Left lobe of liver (tissue), 2 donors: ENCODE results near the gene HERC3. TPM values are rescaled to one million over a fixed set of nuclear protein-coding genes. Genes with fewer than 3 reads are reported as not detected.
A peak's percentile ranks its signal among the peaks of the same experiment; 100 is the strongest.

ENCODE experiments used
- ATAC-seq: fragments of 200-7000 bp; cut with Tn5 transposase; one replicate; pipeline ENCODE4 v1.9.1; 2020; ENCODE audit warnings: mild to moderate bottlenecking, moderate library complexity
- DNase-seq: peaks from one replicate; pipeline ENCODE4 v3.0.0-alpha.2; 2020; ENCODE audit warnings: low spot score
- total RNA-seq: library from RNA; stranded (reverse); gene quantifications from one replicate; pipeline ENCODE4 v1.2.1, GENCODE V29; 2021
- donor health status: DM: no; HTN: no; CAD: no; lungs with moderate emphysema.
- donor health status: DM: no; HTN: yes; CAD: no.

HERC3 gene
- total RNA-seq, 1 donor from 2014 or later: 12.3 TPM

DNA sequence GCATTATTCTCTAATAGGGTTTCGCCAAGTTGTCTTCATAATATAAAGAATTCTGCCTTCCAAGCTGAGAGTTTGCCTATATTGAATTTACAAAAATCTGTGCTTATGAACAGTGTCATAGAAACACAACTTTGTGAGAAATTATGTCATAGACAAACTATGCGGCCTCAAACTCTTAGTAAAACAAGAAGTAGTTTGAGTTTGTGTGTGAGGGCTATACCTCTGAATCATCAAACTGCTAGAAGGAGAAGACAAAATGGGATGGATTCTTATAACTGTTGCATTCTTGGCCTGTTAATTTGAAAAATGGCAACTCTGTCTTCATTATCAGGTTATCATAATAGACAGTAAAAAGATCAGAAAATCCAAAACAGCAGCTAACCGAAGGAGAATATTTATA lies 151.4 kb downstream of the HERC3 start:
- DNase-seq: no peak
- no peak for ATAC-seq

DNA sequence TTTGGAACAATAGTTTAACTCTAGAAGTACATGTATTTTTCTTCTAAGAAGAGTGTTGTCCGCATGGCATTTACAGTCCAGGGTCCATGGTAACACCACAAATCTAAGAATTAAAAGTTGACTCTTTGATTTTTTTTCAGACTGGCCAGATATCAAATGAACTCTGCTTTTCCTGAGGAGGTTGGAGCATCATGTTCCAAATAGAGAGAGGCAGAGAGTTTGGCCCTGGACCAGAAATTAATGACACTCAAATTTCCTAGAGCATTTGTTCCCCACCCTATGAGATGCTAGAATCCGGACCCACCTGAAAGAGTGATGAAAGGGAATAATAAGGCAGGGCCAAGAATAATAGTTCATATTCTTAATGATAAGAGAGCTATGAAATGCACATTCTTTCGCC lies 152.3 kb downstream of the HERC3 start:
- ATAC-seq (peak; percentile 63), DNase-seq (no peak)

DNA sequence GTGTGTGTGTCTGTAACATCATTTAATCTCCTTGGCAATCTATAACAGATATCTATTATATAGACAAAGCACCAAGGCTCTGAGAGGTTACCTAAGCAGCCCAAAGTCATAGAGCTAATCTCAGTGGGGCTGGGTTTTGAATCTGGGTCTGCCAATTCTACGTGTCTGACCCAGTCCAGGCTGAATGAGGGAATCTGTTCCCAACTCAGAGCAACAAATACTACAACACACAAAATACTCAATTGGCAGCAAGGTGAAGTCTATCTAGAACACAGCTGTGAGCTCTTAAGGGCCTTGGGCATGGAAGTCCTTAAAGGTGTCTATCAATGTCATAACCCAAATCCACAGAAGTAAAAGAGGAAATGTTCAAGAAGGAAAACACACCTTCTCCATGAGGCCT lies 152.9 kb downstream of the HERC3 start:
- peak; percentile 32 for ATAC-seq
- no peak for DNase-seq

DNA sequence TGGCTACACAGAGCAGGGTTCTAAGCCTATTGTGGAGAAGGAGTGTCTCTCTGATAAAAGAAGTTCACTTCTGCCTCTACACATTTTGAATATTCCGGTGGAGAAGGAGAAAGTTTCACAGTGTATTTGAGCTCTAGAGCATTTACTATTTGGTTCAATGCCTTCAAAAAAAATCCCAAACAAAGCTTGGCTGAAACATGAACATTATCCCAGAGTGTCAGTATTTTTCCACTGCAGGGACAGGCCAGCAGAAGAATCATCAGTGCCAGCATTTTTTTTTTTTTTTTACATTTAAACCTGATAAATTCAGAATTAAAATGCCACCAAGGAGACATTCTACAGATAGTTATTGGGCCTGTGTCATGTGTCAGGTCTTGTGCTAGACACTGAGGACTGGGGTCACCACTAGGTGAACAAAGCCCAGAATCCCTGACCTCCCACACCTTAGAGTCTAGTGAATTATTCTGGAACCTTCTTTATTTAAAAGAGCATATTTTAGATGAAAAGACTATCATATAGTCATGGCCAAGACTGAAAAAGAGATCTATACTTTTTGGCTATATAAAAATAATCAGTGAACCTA lies 153.4 kb downstream of the HERC3 start:
- ATAC-seq (peak; percentile 66), DNase-seq (no peak)

DNA sequence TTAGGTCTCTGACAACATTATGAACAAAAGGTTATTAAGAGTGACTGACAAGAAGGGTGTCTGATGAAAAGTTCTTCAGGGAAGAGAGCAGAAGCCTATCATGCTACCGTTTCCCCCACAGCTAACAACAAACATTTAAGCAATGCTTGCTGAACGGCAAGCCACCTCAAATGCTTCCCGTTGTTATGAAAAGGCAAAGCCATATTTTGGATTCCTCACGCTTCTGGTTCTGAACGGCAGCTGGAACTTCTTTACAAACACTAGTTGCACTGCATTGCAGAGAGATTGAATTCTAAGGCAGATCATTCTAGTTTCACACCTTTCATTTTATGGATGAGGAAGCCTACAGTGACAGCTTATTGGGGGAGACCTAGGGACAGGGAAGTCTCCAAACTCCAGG lies 153.9 kb downstream of the HERC3 start:
- ATAC-seq (no peak), DNase-seq (no peak)

DNA sequence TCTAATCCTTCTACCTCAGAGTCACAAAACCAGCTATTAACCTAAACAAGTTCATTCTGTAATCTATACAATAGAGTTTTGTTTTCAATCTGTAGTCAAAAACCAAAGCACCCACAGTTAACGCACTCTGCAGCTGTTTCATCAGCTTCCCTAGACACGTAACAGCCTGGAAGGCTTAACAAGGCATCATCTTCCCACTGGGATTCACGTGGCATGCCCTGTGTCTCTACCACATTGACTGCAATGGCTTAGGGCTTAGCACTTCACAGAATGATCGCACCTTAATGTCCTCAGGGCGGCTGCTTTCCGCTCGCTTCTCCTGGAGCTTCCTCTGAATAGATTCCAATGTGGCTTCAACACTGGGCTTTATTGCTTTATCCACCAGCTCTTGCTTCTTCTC lies 155.1 kb downstream of the HERC3 start:
- ATAC-seq (no peak), DNase-seq (no peak)

DNA sequence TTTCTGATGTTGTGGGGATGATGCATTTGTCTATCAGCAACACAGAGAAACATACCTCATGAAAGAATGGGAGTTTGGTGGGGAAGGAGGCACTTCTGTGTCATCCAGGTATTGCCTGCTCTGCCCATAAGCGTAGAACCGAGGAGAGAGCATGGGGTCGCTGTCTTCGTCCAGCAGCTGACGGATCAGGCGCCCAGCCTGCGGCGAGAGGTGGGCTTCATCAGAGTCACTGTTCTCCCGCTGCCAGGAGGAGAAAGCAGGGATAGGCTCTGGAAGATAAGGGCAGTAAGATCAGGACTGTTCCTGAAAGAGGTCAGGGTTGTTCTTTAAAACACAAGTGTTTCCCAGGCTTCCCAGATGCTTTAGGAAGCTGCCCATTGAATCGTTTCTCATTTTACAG lies 158.1 kb downstream of the HERC3 start:
- ATAC-seq (no peak), DNase-seq (no peak)

DNA sequence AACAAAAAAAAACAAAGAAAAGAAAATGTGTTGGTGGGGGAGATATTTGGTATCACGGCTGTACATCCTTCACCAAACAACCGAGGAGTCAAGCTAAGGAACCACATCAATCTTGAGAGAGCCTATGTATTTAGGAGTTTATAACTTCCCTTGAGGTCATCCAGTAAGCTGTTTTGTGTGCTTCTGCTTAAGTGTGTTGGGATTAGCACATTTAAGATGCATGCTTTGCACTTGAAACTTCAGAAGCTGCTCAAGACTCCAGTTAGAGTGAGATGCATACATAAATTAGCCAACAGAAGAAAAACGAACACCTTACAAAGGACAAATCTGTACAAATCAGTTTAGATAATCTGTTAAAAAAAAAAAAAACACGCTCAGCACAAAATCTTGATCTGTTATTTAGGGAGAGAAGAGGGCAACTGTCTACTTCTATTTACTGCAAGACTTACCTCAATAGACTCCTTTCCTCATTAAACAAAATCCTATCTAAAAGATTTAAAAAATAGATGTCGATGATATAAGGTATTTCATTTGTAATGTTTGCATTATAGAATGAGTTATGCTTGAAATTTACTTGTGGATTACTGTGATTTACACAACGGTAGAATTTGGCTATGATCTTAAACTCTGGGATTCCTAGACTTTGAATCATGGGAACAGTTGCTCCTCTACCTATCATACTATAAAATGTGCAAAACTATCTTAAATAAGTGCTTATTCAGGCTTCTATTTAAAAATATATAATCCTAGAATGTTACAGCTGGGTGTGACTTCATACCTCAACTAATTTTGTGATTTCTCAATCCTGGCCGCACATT lies 159.2 kb downstream of the HERC3 start:
- no peak for ATAC-seq

DNA sequence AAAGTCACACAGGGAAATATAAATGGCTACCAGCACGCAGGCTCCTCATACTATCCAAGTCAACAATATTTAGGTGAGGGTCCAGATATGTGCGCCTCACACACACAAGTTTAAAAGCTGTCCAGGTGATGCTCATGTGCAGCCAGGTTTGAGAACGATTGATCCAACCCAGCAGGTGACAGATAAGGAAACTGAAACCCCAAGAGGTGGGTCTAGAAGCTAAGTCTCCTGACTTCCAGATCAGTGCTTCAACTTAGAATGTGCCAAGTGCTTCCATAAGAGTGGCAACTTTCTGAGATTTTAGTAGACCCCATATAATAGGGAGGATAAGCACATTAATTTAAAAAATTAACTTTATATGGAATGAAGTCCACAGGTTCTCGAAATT lies 159.8 kb downstream of the HERC3 start:
- no peak for DNase-seq

More for the DNA sequence above, 159.2 kb downstream of the HERC3 start:
- DNase-seq: no peak

DNA sequence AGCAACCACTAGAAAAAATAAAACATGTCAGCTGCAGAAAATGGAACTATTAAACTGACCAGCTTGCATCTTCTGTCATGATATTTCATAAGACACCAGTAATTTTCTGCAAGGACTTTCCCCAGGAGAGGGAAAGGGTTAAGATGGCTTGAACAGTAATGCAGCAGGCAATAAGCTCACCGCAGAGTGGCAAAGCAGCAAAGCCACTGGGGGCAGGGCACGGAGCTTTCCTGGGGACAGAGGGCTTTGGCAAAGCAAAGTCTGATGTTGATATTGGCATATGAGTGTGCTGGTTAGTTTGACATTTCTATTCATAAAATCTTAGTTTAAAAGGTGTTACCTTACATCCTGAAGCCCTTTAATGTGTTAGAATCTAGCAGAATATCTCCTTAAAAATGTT lies 160.5 kb downstream of the HERC3 start:
- ATAC-seq: peak; percentile 81
- peak; percentile 91 for DNase-seq

More for the DNA sequence above, 159.8 kb downstream of the HERC3 start:
- peak; percentile 6 for ATAC-seq

DNA sequence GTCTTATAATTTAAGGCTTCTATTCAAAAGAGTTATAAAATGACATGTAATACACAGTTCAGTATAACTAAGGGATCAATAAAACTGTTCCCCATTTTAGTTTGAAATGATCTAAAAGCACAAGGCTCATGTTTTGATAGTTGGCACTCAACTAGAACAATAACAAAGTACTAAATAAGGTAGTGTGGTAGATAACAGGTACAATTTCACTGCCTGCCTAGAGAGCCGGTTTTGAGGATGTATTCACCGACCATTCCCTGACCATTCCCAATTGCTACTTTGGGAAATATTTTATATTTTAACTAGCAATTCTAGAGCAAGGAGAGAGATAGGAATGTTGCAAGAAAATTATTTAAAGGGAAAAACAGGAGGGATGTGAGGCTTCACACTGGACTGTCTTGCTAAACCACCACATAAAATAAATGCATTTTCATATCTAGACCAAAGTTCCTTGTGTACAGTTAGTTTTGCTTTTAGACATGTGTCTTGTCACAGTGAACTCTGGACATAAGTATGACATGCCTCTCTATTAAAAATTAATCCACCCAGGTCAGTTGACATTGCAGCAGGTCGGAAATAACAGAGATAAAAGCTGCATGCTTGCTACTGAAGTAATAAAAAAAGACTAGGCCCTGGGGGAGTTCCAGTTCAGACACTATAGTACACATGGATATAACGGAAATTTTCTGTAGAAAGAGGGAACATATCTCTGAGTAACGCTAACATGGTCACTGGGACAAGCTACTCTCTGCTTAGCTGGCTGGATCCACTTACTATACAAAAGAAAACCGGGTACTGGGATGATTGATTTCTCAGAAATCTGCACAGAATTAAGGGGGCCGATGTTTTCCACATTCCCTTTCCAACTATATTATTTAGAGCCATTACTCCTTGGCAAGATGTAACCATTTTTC lies 161.6 kb downstream of the HERC3 start:
- DNase-seq (no peak), ATAC-seq (peak; percentile 52)

DNA sequence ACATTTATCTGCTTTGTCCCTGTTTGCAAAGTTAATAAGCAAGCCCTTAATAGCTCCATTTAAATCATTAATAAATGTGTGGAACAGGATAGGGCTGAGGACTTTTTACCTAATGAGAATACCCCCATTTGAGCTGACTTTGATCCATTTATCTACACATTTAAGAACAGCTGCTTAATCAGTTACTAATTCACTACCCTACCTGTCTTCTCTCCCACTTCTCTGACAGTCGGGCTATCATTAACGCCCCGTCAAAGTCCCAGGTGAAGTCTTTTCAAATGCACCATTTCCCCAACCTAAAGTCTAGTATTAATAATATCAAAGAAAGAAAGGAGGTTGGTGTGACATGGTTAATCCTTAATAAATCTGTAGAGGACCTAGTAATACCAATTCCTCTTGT lies 162.5 kb downstream of the HERC3 start:
- ATAC-seq (no peak), DNase-seq (no peak)

DNA sequence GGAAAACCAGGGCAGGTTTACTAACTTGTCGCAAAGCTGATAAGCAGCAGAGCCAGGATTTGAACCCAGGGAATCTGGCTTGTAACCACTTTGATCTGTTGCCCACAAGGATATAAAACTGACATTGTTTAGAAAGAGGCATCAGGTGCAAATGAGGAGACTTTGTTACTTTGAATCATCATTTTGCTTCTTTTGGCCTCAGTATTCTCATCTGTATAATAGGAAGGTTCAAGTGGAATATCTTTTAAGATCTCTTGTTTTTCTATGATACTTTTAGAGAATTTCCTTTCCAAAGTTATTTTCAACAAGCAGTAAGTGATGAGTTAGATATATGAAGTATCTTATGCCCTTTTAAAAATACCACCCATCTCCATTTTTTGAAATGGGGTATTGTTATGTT lies 163.2 kb downstream of the HERC3 start:
- ATAC-seq: no peak
- no peak for DNase-seq

DNA sequence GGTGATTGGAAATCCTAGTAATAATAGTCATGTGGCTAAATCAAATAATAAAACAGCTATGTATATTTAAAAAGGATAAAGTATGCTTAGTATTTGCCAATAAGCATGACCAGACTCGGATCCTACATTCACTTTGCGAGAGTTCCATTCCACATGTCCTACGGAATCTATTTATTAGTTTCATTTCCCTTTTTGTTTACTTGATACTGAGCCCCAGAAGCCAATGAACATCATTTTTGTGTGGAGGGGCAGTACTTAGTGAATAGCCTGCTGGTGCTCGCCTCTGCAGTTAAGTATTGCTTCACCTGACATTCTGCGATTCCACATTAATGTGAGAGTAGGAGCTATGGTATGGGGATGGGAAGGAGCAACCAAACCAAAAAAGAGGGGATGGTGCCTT lies 163.9 kb downstream of the HERC3 start:
- DNase-seq (peak; percentile 68), ATAC-seq (peak; percentile 66)

DNA sequence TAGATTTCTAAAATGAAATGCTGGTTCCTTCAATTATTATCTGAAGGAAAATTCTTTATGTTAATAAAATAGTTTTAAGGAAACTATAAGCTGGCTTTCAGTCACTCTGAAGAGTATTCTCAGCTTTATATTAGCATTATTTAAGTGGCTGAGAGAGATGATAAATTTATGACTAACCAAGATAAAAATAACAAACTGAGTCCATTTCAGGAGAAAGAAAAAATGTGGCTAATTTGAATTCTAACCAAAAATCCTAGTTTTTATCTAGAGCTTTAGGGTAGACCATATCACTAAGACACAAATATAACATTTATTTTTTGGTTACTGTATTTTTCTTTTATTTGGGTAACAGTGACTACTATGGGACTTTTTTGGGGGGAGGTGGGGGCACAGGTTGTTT lies 164.8 kb downstream of the HERC3 start:
- no peak for DNase-seq
- no peak for ATAC-seq

DNA sequence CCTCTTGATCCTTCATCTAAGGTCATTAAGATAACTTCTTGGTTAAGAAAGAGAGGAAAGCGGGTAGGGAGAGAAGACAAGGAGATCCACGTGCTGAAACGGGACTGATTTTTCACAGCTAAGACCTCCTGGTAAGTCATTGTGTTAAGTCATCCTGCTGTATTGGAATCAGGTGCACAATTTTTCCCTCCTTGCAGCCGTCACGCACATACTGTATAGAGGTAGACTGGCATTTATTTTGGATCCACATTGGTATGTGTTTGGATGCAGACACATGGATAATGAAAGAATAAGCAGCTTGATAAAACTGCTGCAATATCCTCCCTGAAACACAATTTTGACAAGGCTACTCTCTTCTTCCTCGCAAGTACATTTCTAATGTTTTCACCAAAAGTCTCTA lies 165.5 kb downstream of the HERC3 start:
- ATAC-seq (no peak), DNase-seq (no peak)

Other genes starting within 250 kb of the HERC3 start
- 3.0 TPM for gene HERC6, start 213.6 kb upstream of the HERC3 start, total RNA-seq
- 1.4 TPM for gene HERC5, start 135.4 kb upstream of the HERC3 start, total RNA-seq
- gene PYURF, start 68.7 kb upstream of the HERC3 start, total RNA-seq: 40.9 TPM
- gene NAP1L5, start 105.3 kb downstream of the HERC3 start, total RNA-seq: 1.2 TPM